MCF 10A (cell line): ENCODE results near the gene DNAJC21. TPM values are rescaled to one million over a fixed set of nuclear protein-coding genes. Genes with fewer than 3 reads are reported as not detected.
"Not testable (repeated sequence)": the region's sequence is repeated elsewhere in the genome, so short reads cannot be mapped to it uniquely, and the experiment has no call there.

Source experiments
- BruUV-seq: library from RNA; stranded (reverse); fragments of 400-500 nt; replicated peaks from 2 replicates; lab custom pipeline; 2021; lab: Mats Ljungman, UMichigan
- CTCF ChIA-PET: fragments of 300-600 bp; sonication (Branson Sonifier 250); formaldehyde crosslinking; extraction: SDS; loops from one replicate; lab custom pipeline; 2021; ENCODE audit warnings: antibody characterized with exemption, inconsistent platforms; lab: Yijun Ruan, JAX
- POLR2A ChIA-PET: fragments of 300-600, 350-650 bp; sonication (Branson Sonifier 250); formaldehyde crosslinking; extraction: SDS; loops from one replicate; lab custom pipeline; 2020; ENCODE audit warnings: antibody characterized with exemption, inconsistent platforms; lab: Yijun Ruan, JAX
- DNase-seq: peaks from one replicate; pipeline ENCODE4 v3.0.0-alpha.2; 2018; ENCODE audit not compliant: unreplicated experiment
- H3K27ac Mint-ChIP-seq: one replicate; pipeline ENCODE4 v1.8.0; 2022; ENCODE audit warnings: mild to moderate bottlenecking, low read depth, mixed read lengths; ENCODE audit not compliant: unreplicated experiment
- H3K27me3 Mint-ChIP-seq: one replicate; pipeline ENCODE4 v1.8.0; 2022; ENCODE audit warnings: mixed read lengths; ENCODE audit not compliant: insufficient read depth, unreplicated experiment
- H3K36me3 Mint-ChIP-seq: one replicate; pipeline ENCODE4 v1.8.0; 2022; ENCODE audit warnings: mild to moderate bottlenecking, moderate library complexity, mixed read lengths; ENCODE audit not compliant: insufficient read depth, unreplicated experiment
- H3K4me1 Mint-ChIP-seq: one replicate; pipeline ENCODE4 v1.8.0; 2022; ENCODE audit warnings: mixed read lengths; ENCODE audit not compliant: insufficient read depth, unreplicated experiment
- H3K4me3 Mint-ChIP-seq: one replicate; pipeline ENCODE4 v1.8.0; 2022; ENCODE audit warnings: mild to moderate bottlenecking, moderate library complexity, mixed read lengths; ENCODE audit not compliant: unreplicated experiment
- H3K9me3 Mint-ChIP-seq: one replicate; pipeline ENCODE4 v1.8.0; 2022; ENCODE audit warnings: mixed read lengths; ENCODE audit not compliant: unreplicated experiment
- CTCF ChIP-seq: fragments of 200-600 bp; IDR thresholded peaks from one replicate; pipeline ENCODE4 v1.8.0; 2022; ENCODE audit warnings: antibody characterized with exemption, mild to moderate bottlenecking; ENCODE audit not compliant: unreplicated experiment
- intact Hi-C: fragments of 100-400 bp; cut with micrococcal nuclease; formaldehyde crosslinking; loops from 2 replicates; pipeline ENCODE4 v1.14.1; 2022
- total RNA-seq: library from RNA; stranded (reverse); gene quantifications from 2 replicates; pipeline ENCODE4 v1.2.3, GENCODE V29; 2022

Gene DNAJC21
- total RNA-seq, 1 experiment from 2014 or later = 64.6 TPM

- intact Hi-C loops = no loop called here
- DNase-seq = no peak
- Mint-ChIP-seq H3K4me3 (no peak overlapping the region), H3K27ac (no peak overlapping the region), H3K27me3 (no peaks in the 10 kb centered on the region), H3K4me1 (no peaks in the 10 kb centered on the region), H3K36me3 (peaks cover 5% of the 10 kb centered on the region), H3K9me3 (peaks cover 14% of the 10 kb centered on the region)
- no peak for TF ChIP-seq CTCF
- CTCF ChIA-PET = interaction anchor here (0.7 to 1.6 kb wide), 2 partner anchors 12 to 93 kb away, joined by 3 to 6 read pairs; no protein-coding TSS in a partner anchor
- no TSS peak for BruUV-seq
- POLR2A ChIA-PET = no interaction called here
These were observed 41.2 kb downstream of the DNAJC21 start for GRCh38 chr5:34970552-34970951.

- DNase-seq, H3K27ac Mint-ChIP-seq, H3K36me3 Mint-ChIP-seq, intact Hi-C loops, H3K4me1 Mint-ChIP-seq, H3K9me3 Mint-ChIP-seq, H3K4me3 Mint-ChIP-seq, BruUV-seq, POLR2A ChIA-PET, H3K27me3 Mint-ChIP-seq: not testable (repeated sequence)
- CTCF ChIA-PET = interaction anchor here (1.4 kb wide), 1 partner anchor 32 kb away, joined by 3 read pairs; no protein-coding TSS in a partner anchor
These were observed 42.3 kb downstream of the DNAJC21 start for GRCh38 chr5:34971655-34972054.

- Mint-ChIP-seq H3K9me3 (peaks cover 1% of the 10 kb centered on the region), H3K36me3 (no peaks in the 10 kb centered on the region), H3K4me1 (peaks cover 7% of the 10 kb centered on the region), H3K27me3 (no peaks in the 10 kb centered on the region), H3K27ac (no peak overlapping the region), H3K4me3 (no peak overlapping the region)
- BruUV-seq = no TSS peak
- intact Hi-C loops = no loop called here
- ChIA-PET CTCF (interaction anchor here (1.0 to 2.9 kb wide), 2 partner anchors 19 to 26 kb away, joined by 5 to 12 read pairs; no protein-coding TSS in a partner anchor), POLR2A (no interaction called here)
- DNase-seq = no peak
- no peak for TF ChIP-seq CTCF
These were observed 47.0 kb downstream of the DNAJC21 start for GRCh38 chr5:34976347-34976746.

- no peak for TF ChIP-seq CTCF
- intact Hi-C loops = no loop called here
- no TSS peak for BruUV-seq
- no peaks in the 10 kb centered on the region for H3K36me3 Mint-ChIP-seq
- no peak overlapping the region for H3K4me3 Mint-ChIP-seq
- peaks cover 7% of the 10 kb centered on the region for H3K4me1 Mint-ChIP-seq
- H3K27ac Mint-ChIP-seq = no peak overlapping the region
- POLR2A ChIA-PET = no interaction called here
- CTCF ChIA-PET = interaction anchor here (1.3 to 2.9 kb wide), 2 partner anchors 20 to 24 kb away, joined by 7 to 12 read pairs; no protein-coding TSS in a partner anchor
- no peaks in the 10 kb centered on the region for H3K27me3 Mint-ChIP-seq
- no peak for DNase-seq
- peaks cover 12% of the 10 kb centered on the region for H3K9me3 Mint-ChIP-seq
These were observed 48.7 kb downstream of the DNAJC21 start for GRCh38 chr5:34977934-34978613.
